K562 (cell line): Measurements from ENCODE around the gene LRRTM4. TPM values are rescaled to one million over a fixed set of nuclear protein-coding genes. Genes with fewer than 3 reads are reported as not detected.

Source experiments
- ATAC-seq: fragments of 200-7000 bp; cut with Tn5 transposase; 3 replicates; pipeline ENCODE4 v1.9.1; 2020; ENCODE audit warnings: moderate library complexity
- BruUV-seq: library from RNA; stranded (reverse); fragments of 400-500 nt; replicated peaks from 2 replicates; lab custom pipeline; 2021; lab: Mats Ljungman, UMichigan
- CTCF ChIA-PET: fragments of 300-600 bp; formaldehyde crosslinking; extraction: SDS; loops from one replicate; lab custom pipeline; 2021; ENCODE audit warnings: low intra/inter-chr PET ratio; lab: Yijun Ruan, JAX
- POLR2A ChIA-PET: fragments of 300-600, 350-650 bp; sonication (Branson Sonifier 250); formaldehyde crosslinking; extraction: SDS; loops from one replicate; lab custom pipeline; 2021; ENCODE audit warnings: antibody characterized with exemption, inconsistent platforms; lab: Yijun Ruan, JAX
- DNase-seq, 4 experiments: peaks; one replicate each; pipeline versions ENCODE4 v3.0.0 to v3.0.0-alpha.2; 2011 to 2018; ENCODE audit warnings: low spot score in 3 of 4, mixed read lengths in 3 of 4; ENCODE audit errors: extremely low read depth in 1 of 4
- FAIRE-seq: peaks from 2 replicates; lab custom pipeline; 2011; peaks lifted over from hg19 to GRCh38; lab: Jason Lieb, UNC
- H2AFZ ChIP-seq: 2 replicates; pipeline ENCODE4 v1.6.0; 2011; ENCODE audit warnings: low read depth, low read length, control low read depth, inconsistent platforms
- H3K27ac ChIP-seq: fragments of 200-600 bp; 3 replicates; pipeline ENCODE4 v1.8.0; 2011; ENCODE audit warnings: low read depth, mild to moderate bottlenecking, control low read depth, inconsistent platforms, low read length, moderate library complexity, mixed read lengths; ENCODE audit errors: extremely low read depth
- H3K27me3 ChIP-seq, 2 experiments: fragments of 300-600 bp in 1 of 2; 2 replicates in 1 of 2; 3 replicates in 1 of 2; pipeline versions ENCODE4 v1.6.0 to v1.8.0; 2011; ENCODE audit warnings: inconsistent platforms in 2 of 2, low read length in 2 of 2, mild to moderate bottlenecking in 1 of 2, mixed read lengths in 1 of 2, moderate library complexity in 1 of 2; ENCODE audit not compliant: control insufficient read depth in 2 of 2, insufficient read depth in 2 of 2
- H3K36me3 ChIP-seq: fragments of 300-600 bp; 3 replicates; pipeline ENCODE4 v1.8.0; 2011; ENCODE audit warnings: mild to moderate bottlenecking, low read length, inconsistent platforms; ENCODE audit not compliant: control insufficient read depth, insufficient read depth
- H3K4me1 ChIP-seq, 2 experiments: fragments of 200-600 bp in 1 of 2; replicated peaks in 1 of 2; 2 replicates in 1 of 2; 3 replicates in 1 of 2; pipeline versions ENCODE4 v1.5.1 to v1.8.0; 2011; ENCODE audit warnings: inconsistent platforms in 2 of 2, low read length in 2 of 2, mild to moderate bottlenecking in 1 of 2, mixed read lengths in 1 of 2, moderate library complexity in 1 of 2; ENCODE audit not compliant: control insufficient read depth in 2 of 2, insufficient read depth in 2 of 2
- H3K4me2 ChIP-seq: 2 replicates; pipeline ENCODE4 v1.6.1; 2011; ENCODE audit warnings: low read length, control low read depth, inconsistent platforms, mixed read lengths; ENCODE audit not compliant: insufficient read depth
- H3K4me3 ChIP-seq: fragments of 200-600 bp; sonication (generic), shearing (Covaris generic); 2 replicates; pipeline ENCODE4 v1.5.1; 2016; ENCODE audit warnings: control low read depth, inconsistent platforms
- H3K79me2 ChIP-seq: fragments of 200-600 bp; 3 replicates; pipeline ENCODE4 v1.8.0; 2011; ENCODE audit warnings: low read length, inconsistent platforms; ENCODE audit not compliant: control insufficient read depth, insufficient read depth
- H3K9ac ChIP-seq, 2 experiments: 2 replicates each; pipeline versions ENCODE4 v1.6.0 to v1.6.1; 2011; ENCODE audit warnings: low read depth in 2 of 2, low read length in 2 of 2, control low read depth in 1 of 2, inconsistent platforms in 1 of 2, mild to moderate bottlenecking in 1 of 2, mixed read lengths in 1 of 2; ENCODE audit not compliant: insufficient read depth in 1 of 2
- H3K9me1 ChIP-seq: one replicate; pipeline ENCODE4 v1.6.0; 2011; ENCODE audit warnings: inconsistent platforms, mild to moderate bottlenecking, low read length, moderate library complexity; ENCODE audit not compliant: control insufficient read depth, insufficient read depth
- H3K9me3 ChIP-seq: replicated peaks from 2 replicates; pipeline ENCODE4 v1.5.1; 2011; ENCODE audit warnings: low read depth, low read length, inconsistent platforms; ENCODE audit not compliant: control insufficient read depth, insufficient read depth
- H4K20me1 ChIP-seq: replicated peaks from 2 replicates; pipeline ENCODE4 v1.6.1; 2011; ENCODE audit warnings: low read length, inconsistent platforms, mixed read lengths; ENCODE audit not compliant: control insufficient read depth, insufficient read depth
- BHLHE40 ChIP-seq: IDR thresholded peaks from 2 replicates; pipeline ENCODE4 v1.6.1; 2011; ENCODE audit warnings: low read length, improper control_type of control experiment
- CSDE1 ChIP-seq, 2 experiments: fragments of 450-650 bp; IDR thresholded peaks; 2 replicates each; pipeline ENCODE4 v1.6.1; 2016; ENCODE audit warnings: mild to moderate bottlenecking in 1 of 2
- FOXK1 ChIP-seq: sonication (generic); formaldehyde crosslinking; IDR thresholded peaks from 2 replicates; pipeline ENCODE4 v1.8.0; 2022; ENCODE audit warnings: missing genetic modification reagents, mild to moderate bottlenecking, borderline replicate concordance
- FUS ChIP-seq: fragments of 200-400 bp; formaldehyde crosslinking; optimal IDR thresholded peaks from 2 replicates; pipeline ENCODE3; 2017; ENCODE audit warnings: low read depth, low read length
- HMG20A ChIP-seq: fragments of 450-650 bp; formaldehyde crosslinking; conservative IDR thresholded peaks from 2 replicates; pipeline ENCODE4 v1.4.0; 2020; ENCODE audit warnings: mild to moderate bottlenecking, mixed read lengths
- POU5F1 ChIP-seq: fragments of 150-350 bp; IDR thresholded peaks from 2 replicates; pipeline ENCODE4 v1.6.1; 2014; ENCODE audit warnings: borderline replicate concordance, low read length, low read depth, mild to moderate bottlenecking; ENCODE audit not compliant: partially characterized antibody
- PPARD ChIP-seq: fragments of 250-450 bp; sonication (Bioruptor Pico); IDR thresholded peaks from 2 replicates; pipeline ENCODE4 v1.8.0; 2022; ENCODE audit warnings: inconsistent platforms, mild to moderate bottlenecking, moderate library complexity
- PRMT5 ChIP-seq: sonication (generic); formaldehyde crosslinking; IDR thresholded peaks from 2 replicates; pipeline ENCODE4 v1.5.0; 2020; ENCODE audit warnings: missing genetic modification reagents
- STAG1 ChIP-seq: sonication (generic); formaldehyde crosslinking; IDR thresholded peaks from 2 replicates; pipeline ENCODE4 v1.5.0; 2020; ENCODE audit warnings: missing genetic modification reagents, borderline replicate concordance
- TEAD2 ChIP-seq: fragments of 450-650 bp; IDR thresholded peaks from 2 replicates; pipeline ENCODE4 v1.6.1; 2016; ENCODE audit warnings: missing genetic modification characterization, control low read depth, missing compliant biosample characterization
- ZBED1 ChIP-seq: IDR thresholded peaks from 2 replicates; pipeline ENCODE4 v1.6.1; 2014
- ZNF124 ChIP-seq: sonication (generic); formaldehyde crosslinking; IDR thresholded peaks from 2 replicates; pipeline ENCODE4 v1.8.1; 2022; ENCODE audit warnings: missing genetic modification reagents
- ZNF644 ChIP-seq: fragments of 200-800 bp; sonication (Bioruptor generic); IDR thresholded peaks from 2 replicates; pipeline ENCODE4 v1.6.1; 2016; ENCODE audit warnings: low read depth, missing genetic modification characterization, missing compliant biosample characterization
- ZNF830 ChIP-seq: fragments of 250-450 bp; sonication (Bioruptor Pico); IDR thresholded peaks from 2 replicates; pipeline ENCODE4 v1.5.0; 2021; ENCODE audit warnings: mild to moderate bottlenecking
- WGBS: fragments of 100-300 bp; shearing (Covaris generic); methylation state at CpG from one replicate; pipeline ENCODE4 v1.1.6; 2016; ENCODE audit warnings: low coverage, mixed read lengths; ENCODE audit not compliant: insufficient coverage; ENCODE audit errors: missing lambda C conversion rate; 5-methylcytosine and 5-hydroxymethylcytosine counted together
- in situ Hi-C: fragments of 300-500 bp; cut with MboI; formaldehyde crosslinking; loops from 4 replicates; pipeline ENCODE4 v1.15.0; 2018; ENCODE audit warnings: inconsistent platforms, mixed read lengths
- intact Hi-C: fragments of 100-400 bp; cut with micrococcal nuclease; formaldehyde crosslinking; loops from 2 replicates; pipeline ENCODE4 v1.14.2; 2022
- polyA plus RNA-seq, 8 experiments: library from polyadenylated mRNA; depleted of rRNA in 4 of 8; stranded (reverse) in 5 of 8; unstranded in 3 of 8; fragments of >200 nt; fragmentation: Nextera tagmentation in 2 of 8; fragmentation: Illumina TruSeq in 1 of 8; extraction: Ambion mirVana in 2 of 8; extraction: Trizol in 1 of 8; gene quantifications; 2 replicates each; pipeline versions ENCODE4 v1.2.1 to v1.2.3, GENCODE V29; 2011 to 2014; ENCODE audit warnings: inconsistent platforms in 1 of 8, missing spikeins in 1 of 8
- total RNA-seq, 7 experiments: library from RNA; depleted of rRNA in 6 of 7; stranded (reverse); fragments of >200 nt in 6 of 7; fragmentation: Illumina TruSeq in 2 of 7; extraction: Trizol in 2 of 7; gene quantifications; 2 replicates each; pipeline versions ENCODE4 v1.2.1 to v1.2.3, GENCODE V29; 2011 to 2021; ENCODE audit warnings: low replicate concordance in 1 of 7
- TF ChIP-seq, protein P1 (sequence below): fragments of 250-450 bp; sonication (Bioruptor Pico); IDR thresholded peaks from 2 replicates; pipeline ENCODE4 v1.6.1; 2021; ENCODE audit warnings: mild to moderate bottlenecking
- TF ChIP-seq, protein P2 (sequence below): fragments of 250-450 bp; sonication (Bioruptor Pico); IDR thresholded peaks from 2 replicates; pipeline ENCODE4 v1.4.0; 2020; ENCODE audit warnings: mild to moderate bottlenecking
- TF ChIP-seq, protein P3 (sequence below): fragments of 450-650 bp; IDR thresholded peaks from 2 replicates; pipeline ENCODE4 v1.6.1; 2016; ENCODE audit warnings: missing biosample characterization, missing genetic modification characterization

The LRRTM4 gene
- total and polyA plus RNA-seq, 9 of the 15 experiments (the other 6 are each of a cell fraction or from before 2014, with no cell fraction given), result 0.04 TPM; not detected in 6

DNA sequence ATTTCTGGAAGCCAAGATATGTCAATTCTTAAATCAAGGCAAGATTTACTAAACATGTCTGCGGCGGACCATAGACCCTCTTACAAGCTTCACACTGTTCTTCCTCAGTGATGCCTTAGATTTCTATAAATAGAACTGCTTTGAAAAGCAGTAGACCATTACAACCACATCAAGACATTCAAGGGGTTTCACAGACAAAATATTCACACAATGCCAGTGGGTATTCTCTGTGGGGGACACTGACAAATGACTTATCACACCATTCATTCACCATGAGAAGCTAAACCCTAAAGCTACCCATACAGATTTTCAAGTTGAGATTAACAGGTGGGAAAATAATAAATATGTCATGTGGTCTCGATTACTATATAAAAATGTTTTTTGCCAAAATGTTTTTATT lies 15.9 kb upstream of the LRRTM4 start:
- no peaks in the 10 kb centered on the region for H3K36me3 ChIP-seq
- no peaks in the 10 kb centered on the region for H3K79me2 ChIP-seq
- no peaks in the 10 kb centered on the region for H3K4me1 ChIP-seq
- no peaks in the 10 kb centered on the region for H3K9me3 ChIP-seq
- 0% methylated on average over 3 of the region's 3 CpGs for WGBS
- H3K4me2 ChIP-seq, result no peak overlapping the region
- TF ChIP-seq BHLHE40, result no peak
- TF ChIP-seq CSDE1 (IDR thresholded peaks at IDR 0.05), result no peak
- TF ChIP-seq, protein P1, sequence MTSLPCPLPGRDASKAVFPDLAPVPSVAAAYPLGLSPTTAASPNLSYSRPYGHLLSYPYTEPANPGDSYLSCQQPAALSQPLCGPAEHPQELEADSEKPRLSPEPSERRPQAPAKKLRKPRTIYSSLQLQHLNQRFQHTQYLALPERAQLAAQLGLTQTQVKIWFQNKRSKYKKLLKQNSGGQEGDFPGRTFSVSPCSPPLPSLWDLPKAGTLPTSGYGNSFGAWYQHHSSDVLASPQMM (CRISPR knock-in tag), result no peak
- TF ChIP-seq, protein P2, sequence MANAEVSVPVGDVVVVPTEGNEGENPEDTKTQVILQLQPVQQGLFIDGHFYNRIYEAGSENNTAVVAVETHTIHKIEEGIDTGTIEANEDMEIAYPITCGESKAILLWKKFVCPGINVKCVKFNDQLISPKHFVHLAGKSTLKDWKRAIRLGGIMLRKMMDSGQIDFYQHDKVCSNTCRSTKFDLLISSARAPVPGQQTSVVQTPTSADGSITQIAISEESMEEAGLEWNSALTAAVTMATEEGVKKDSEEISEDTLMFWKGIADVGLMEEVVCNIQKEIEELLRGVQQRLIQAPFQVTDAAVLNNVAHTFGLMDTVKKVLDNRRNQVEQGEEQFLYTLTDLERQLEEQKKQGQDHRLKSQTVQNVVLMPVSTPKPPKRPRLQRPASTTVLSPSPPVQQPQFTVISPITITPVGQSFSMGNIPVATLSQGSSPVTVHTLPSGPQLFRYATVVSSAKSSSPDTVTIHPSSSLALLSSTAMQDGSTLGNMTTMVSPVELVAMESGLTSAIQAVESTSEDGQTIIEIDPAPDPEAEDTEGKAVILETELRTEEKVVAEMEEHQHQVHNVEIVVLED (CRISPR knock-in tag), result no peak
- no peak for TF ChIP-seq ZNF644 (tag)
- TF ChIP-seq FOXK1 (CRISPR knock-in tag), result no peak
- TF ChIP-seq, protein P3, sequence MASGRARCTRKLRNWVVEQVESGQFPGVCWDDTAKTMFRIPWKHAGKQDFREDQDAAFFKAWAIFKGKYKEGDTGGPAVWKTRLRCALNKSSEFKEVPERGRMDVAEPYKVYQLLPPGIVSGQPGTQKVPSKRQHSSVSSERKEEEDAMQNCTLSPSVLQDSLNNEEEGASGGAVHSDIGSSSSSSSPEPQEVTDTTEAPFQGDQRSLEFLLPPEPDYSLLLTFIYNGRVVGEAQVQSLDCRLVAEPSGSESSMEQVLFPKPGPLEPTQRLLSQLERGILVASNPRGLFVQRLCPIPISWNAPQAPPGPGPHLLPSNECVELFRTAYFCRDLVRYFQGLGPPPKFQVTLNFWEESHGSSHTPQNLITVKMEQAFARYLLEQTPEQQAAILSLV (tag), result no peak
- no peak for TF ChIP-seq ZNF124 (CRISPR knock-in tag)
- no peak for TF ChIP-seq PRMT5 (CRISPR knock-in tag)
- TF ChIP-seq ZNF830, result no peak
- no peak for TF ChIP-seq STAG1
- no peak for TF ChIP-seq FUS
- no peak for TF ChIP-seq ZBED1
- no peak for TF ChIP-seq POU5F1
- no peak for TF ChIP-seq HMG20A (CRISPR knock-in tag)
- no peak for TF ChIP-seq PPARD (CRISPR knock-in tag)
- no peak for TF ChIP-seq TEAD2 (tag)
- DNase-seq (no peak), ATAC-seq (no peak), FAIRE-seq (no peak)
- no peak overlapping the region for H2AFZ ChIP-seq
- in situ Hi-C loops, result no loop called here
- POLR2A ChIA-PET, result no interaction called here
- no TSS peak for BruUV-seq
- no peaks in the 10 kb centered on the region for H3K9me1 ChIP-seq
- no peak overlapping the region for H3K27ac ChIP-seq
- intact Hi-C loops, result no loop called here
- CTCF ChIA-PET, result no interaction called here
- no peak overlapping the region for H3K4me3 ChIP-seq
- no peaks in the 10 kb centered on the region for H3K27me3 ChIP-seq
- H4K20me1 ChIP-seq, result no peaks in the 10 kb centered on the region
- no peak overlapping the region for H3K9ac ChIP-seq
